HG02840 (cell line): ENCODE results near the gene PCSK6.
"Not testable (repeated sequence)": the region's sequence is repeated elsewhere in the genome, so short reads cannot be mapped to it uniquely, and the experiment has no call there.

Source experiments
- ATAC-seq: cut with Tn5 transposase; IDR thresholded peaks from one replicate; pipeline ENCODE4 v1.9.1; 2021; ENCODE audit warnings: mild to moderate bottlenecking, moderate library complexity, moderate number of reproducible peaks; ENCODE audit not compliant: unreplicated experiment, low FRiP score

Gene PCSK6

GRCh38 chr15:101368861-101369642, 120.5 kb downstream of the PCSK6 start:
- ATAC-seq: no peak

GRCh38 chr15:101368086-101368780, 121.3 kb downstream of the PCSK6 start:
- no peak for ATAC-seq

- no peak for ATAC-seq
These were observed 122.7 kb downstream of the PCSK6 start for GRCh38 chr15:101366853-101367252.

GRCh38 chr15:101362986-101363566, 126.4 kb downstream of the PCSK6 start:
- ATAC-seq: no peak

GRCh38 chr15:101362359-101362758, 127.1 kb downstream of the PCSK6 start:
- no peak for ATAC-seq

- no peak for ATAC-seq
These were observed 128.1 kb downstream of the PCSK6 start for GRCh38 chr15:101361418-101361817.

GRCh38 chr15:101359365-101359947, 130.1 kb downstream of the PCSK6 start:
- no peak for ATAC-seq

- no peak for ATAC-seq
These were observed 130.6 kb downstream of the PCSK6 start for GRCh38 chr15:101358895-101359294.

- no peak for ATAC-seq
These were observed 131.6 kb downstream of the PCSK6 start for GRCh38 chr15:101357885-101358284.

GRCh38 chr15:101357333-101357732, 132.2 kb downstream of the PCSK6 start:
- no peak for ATAC-seq

- ATAC-seq: not testable (repeated sequence)
These were observed 132.9 kb downstream of the PCSK6 start for GRCh38 chr15:101356512-101357172.

GRCh38 chr15:101355678-101356464, 133.6 kb downstream of the PCSK6 start:
- ATAC-seq: no peak

- no peak for ATAC-seq
These were observed 134.4 kb downstream of the PCSK6 start for GRCh38 chr15:101354891-101355623.

- no peak for ATAC-seq
These were observed 136.3 kb downstream of the PCSK6 start for GRCh38 chr15:101353240-101353639.

- no peak for ATAC-seq
These were observed 137.8 kb downstream of the PCSK6 start for GRCh38 chr15:101351736-101352135.

GRCh38 chr15:101349047-101349951, 140.2 kb downstream of the PCSK6 start:
- no peak for ATAC-seq

- no peak for ATAC-seq
These were observed 140.9 kb downstream of the PCSK6 start for GRCh38 chr15:101348643-101349042.

- ATAC-seq: no peak
These were observed 141.5 kb downstream of the PCSK6 start for GRCh38 chr15:101348015-101348414.
